ENCODE results near the gene ATP11A. TPM values are rescaled to one million over a fixed set of nuclear protein-coding genes. Genes with fewer than 3 reads are reported as not detected.

Gene ATP11A
- total and polyA plus RNA-seq, 10 of the 15 experiments (the other 5 are each of a cell fraction or from before 2014, with no cell fraction given): 1.4 to 69.6 (median 14.4) TPM

DNA sequence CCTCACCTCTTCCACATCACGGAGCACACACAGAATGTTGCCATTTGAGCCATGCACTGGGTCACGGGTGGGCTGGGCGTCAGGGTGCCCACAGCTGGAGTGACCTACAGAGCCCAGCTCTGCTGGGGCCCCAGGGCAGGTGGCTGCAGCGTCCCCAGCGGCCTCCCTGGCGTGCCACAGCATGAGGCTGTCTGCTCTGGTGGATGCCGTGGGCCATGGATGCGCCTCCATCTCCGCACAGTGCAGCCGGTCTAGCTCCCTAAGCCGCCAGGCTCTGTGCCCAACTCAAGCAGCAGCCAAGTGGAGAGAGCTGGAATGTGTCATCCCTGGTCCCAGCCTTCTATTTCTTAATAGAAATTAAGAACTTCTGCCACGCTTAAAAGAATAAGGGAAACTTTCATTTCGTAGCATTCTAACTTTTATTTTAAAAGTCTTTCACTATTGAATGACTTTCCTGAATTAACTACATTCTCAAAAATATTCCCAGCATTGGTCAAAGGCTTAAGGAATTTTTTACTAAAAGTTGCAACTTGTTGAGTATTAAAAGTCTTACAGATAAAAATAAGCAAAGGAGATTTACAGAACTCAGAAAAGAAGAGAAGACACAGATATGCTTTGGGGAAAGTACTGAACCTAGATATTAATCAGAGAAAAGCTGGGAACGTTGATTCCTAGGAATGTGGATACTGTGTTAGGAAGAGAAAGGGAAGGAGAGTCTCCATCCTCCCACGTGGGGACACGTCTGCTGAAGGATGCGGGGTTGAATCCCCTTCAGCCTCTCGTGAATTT is 59.3 kb downstream of the ATP11A start:
- TF ChIP-seq RFX5 (IDR thresholded peaks at IDR 0.05; ENCODE audit: low read depth, low read length) (no peak), ESRRA (IDR thresholded peaks at IDR 0.05; ENCODE audit: low read length) (no peak), PML (IDR thresholded peaks at IDR 0.05; ENCODE audit: low read length) (no peak), TAF1 (IDR thresholded peaks at IDR 0.05; ENCODE audit: borderline replicate concordance, low read depth, low read length) (no peak), CHD4 (IDR thresholded peaks at IDR 0.05) (no peak), MEF2B (IDR thresholded peaks at IDR 0.05; ENCODE audit: partially characterized antibody, poor library complexity, severe bottlenecking) (no peak)
- TF ChIP-seq, protein P1, sequence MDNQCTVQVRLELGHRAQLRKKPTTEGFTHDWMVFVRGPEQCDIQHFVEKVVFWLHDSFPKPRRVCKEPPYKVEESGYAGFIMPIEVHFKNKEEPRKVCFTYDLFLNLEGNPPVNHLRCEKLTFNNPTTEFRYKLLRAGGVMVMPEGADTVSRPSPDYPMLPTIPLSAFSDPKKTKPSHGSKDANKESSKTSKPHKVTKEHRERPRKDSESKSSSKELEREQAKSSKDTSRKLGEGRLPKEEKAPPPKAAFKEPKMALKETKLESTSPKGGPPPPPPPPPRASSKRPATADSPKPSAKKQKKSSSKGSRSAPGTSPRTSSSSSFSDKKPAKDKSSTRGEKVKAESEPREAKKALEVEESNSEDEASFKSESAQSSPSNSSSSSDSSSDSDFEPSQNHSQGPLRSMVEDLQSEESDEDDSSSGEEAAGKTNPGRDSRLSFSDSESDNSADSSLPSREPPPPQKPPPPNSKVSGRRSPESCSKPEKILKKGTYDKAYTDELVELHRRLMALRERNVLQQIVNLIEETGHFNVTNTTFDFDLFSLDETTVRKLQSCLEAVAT (IDR thresholded peaks at IDR 0.05): no peak
- TF ChIP-seq, protein P2, sequence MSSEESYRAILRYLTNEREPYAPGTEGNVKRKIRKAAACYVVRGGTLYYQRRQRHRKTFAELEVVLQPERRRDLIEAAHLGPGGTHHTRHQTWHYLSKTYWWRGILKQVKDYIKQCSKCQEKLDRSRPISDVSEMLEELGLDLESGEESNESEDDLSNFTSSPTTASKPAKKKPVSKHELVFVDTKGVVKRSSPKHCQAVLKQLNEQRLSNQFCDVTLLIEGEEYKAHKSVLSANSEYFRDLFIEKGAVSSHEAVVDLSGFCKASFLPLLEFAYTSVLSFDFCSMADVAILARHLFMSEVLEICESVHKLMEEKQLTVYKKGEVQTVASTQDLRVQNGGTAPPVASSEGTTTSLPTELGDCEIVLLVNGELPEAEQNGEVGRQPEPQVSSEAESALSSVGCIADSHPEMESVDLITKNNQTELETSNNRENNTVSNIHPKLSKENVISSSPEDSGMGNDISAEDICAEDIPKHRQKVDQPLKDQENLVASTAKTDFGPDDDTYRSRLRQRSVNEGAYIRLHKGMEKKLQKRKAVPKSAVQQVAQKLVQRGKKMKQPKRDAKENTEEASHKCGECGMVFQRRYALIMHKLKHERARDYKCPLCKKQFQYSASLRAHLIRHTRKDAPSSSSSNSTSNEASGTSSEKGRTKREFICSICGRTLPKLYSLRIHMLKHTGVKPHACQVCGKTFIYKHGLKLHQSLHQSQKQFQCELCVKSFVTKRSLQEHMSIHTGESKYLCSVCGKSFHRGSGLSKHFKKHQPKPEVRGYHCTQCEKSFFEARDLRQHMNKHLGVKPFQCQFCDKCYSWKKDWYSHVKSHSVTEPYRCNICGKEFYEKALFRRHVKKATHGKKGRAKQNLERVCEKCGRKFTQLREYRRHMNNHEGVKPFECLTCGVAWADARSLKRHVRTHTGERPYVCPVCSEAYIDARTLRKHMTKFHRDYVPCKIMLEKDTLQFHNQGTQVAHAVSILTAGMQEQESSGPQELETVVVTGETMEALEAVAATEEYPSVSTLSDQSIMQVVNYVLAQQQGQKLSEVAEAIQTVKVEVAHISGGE (CRISPR knock-in tag; IDR thresholded peaks at IDR 0.05): no peak
- H3K27ac ChIP-seq (ENCODE audit: control insufficient read depth, insufficient read depth): no peak overlapping the region
- no peak for ATAC-seq
- no peaks in the 10 kb centered on the region for H3K27me3 ChIP-seq (replicated peaks in 1 of 2; ENCODE audit: control insufficient read depth in 2 of 2, insufficient read depth in 2 of 2, low read length in 1 of 2)
- no peaks in the 10 kb centered on the region for H4K20me1 ChIP-seq (ENCODE audit: control insufficient read depth, insufficient read depth)
- SMC1A ChIA-PET (ENCODE audit: uncharacterized antibody, unreplicated experiment): no interaction called here
- CTCF ChIA-PET: no interaction called here
- H3K9ac ChIP-seq (ENCODE audit: control insufficient read depth, insufficient read depth, low read length): no peak overlapping the region
- WGBS (ENCODE audit: insufficient coverage, insufficient replicate concordance, low lambda C conversion rate, missing lambda C conversion rate): 91% methylated on average over 18 of the region's 18 CpGs
- H3K4me1 ChIP-seq (ENCODE audit: control insufficient read depth, insufficient read depth, low read length): no peaks in the 10 kb centered on the region
- RAD21 ChIA-PET (ENCODE audit: unreplicated experiment): no interaction called here
- no peak overlapping the region for H3K4me3 ChIP-seq
- no peak for DNase-seq (ENCODE audit: low read depth, low spot score)
- FAIRE-seq: no peak
- in situ Hi-C loops (cut with MboI): no loop called here
- H3K9me3 ChIP-seq (replicated peaks; ENCODE audit: control insufficient read depth, insufficient read depth, low read length): no peaks in the 10 kb centered on the region
- no peak overlapping the region for H2AFZ ChIP-seq (ENCODE audit: control insufficient read depth, low read depth, low read length)
- POLR2A ChIA-PET: no interaction called here
- BruUV-seq (replicated peaks): no TSS peak
- H3K36me3 ChIP-seq (ENCODE audit: control insufficient read depth in 2 of 2, insufficient read depth in 2 of 2, low read length in 1 of 2): no peaks in the 10 kb centered on the region; a peak in 1 of 4 replicates
- peaks cover 6% of the 10 kb centered on the region for H3K79me2 ChIP-seq (ENCODE audit: control insufficient read depth, insufficient read depth, low read length)
- H3K4me2 ChIP-seq (ENCODE audit: control insufficient read depth, insufficient read depth): no peak overlapping the region
- intact Hi-C loops (cut with micrococcal nuclease; ENCODE audit: unreplicated experiment): no loop called here

Measured in GM12878 (cell line).